ENCODE results near the gene COL27A1. TPM values are rescaled to one million over a fixed set of nuclear protein-coding genes. Genes with fewer than 3 reads are reported as not detected.

The COL27A1 gene
- total RNA-seq, 2 experiments from 2014 or later = not detected

GRCh38 chr9:114289571-114290481, 134.5 kb downstream of the COL27A1 start:
- ChIA-PET POLR2A (no interaction called here), CTCF (ENCODE audit: unreplicated experiment) (no interaction called here)
- H3K27ac ChIP-seq (ENCODE audit: low read depth, low read length, poor library complexity, severe bottlenecking) = no peak overlapping the region
- TF ChIP-seq EZH2phosphoT487 (IDR thresholded peaks at IDR 0.05; ENCODE audit: borderline replicate concordance, low read depth, low read length) = no peak
- intact Hi-C loops (cut with micrococcal nuclease; ENCODE audit: unreplicated experiment) = loop anchor here (2.0 to 5.0 kb wide), 2 partner anchors 51 to 133 kb away; partner anchors contain the start of gene COL27A1
- H3K79me2 ChIP-seq (ENCODE audit: insufficient read depth, low read depth, low read length) = no peaks in the 10 kb centered on the region
- H3K4me2 ChIP-seq (ENCODE audit: low read length) = no peak overlapping the region
- no peak for DNase-seq (ENCODE audit: low spot score)
- H4K20me1 ChIP-seq (ENCODE audit: insufficient read depth, low read length) = no peaks in the 10 kb centered on the region
- H3K4me3 ChIP-seq (ENCODE audit: low read depth, low read length, poor library complexity, severe bottlenecking) = no peak overlapping the region
- H3K36me3 ChIP-seq (ENCODE audit: insufficient read depth, low read length) = no peaks in the 10 kb centered on the region
- peaks cover 5% of the 10 kb centered on the region; the same call in 1 of the 2 replicates for H3K9me3 ChIP-seq (ENCODE audit: low read length)
- H2AFZ ChIP-seq (ENCODE audit: low read length) = no peak overlapping the region
- no peaks in the 10 kb centered on the region for H3K4me1 ChIP-seq (ENCODE audit: insufficient read depth, low read length, poor library complexity, severe bottlenecking)
- no TSS peak for BruUV-seq (replicated peaks)
- no peaks in the 10 kb centered on the region for H3K9me2 ChIP-seq (ENCODE audit: insufficient read depth, low read length)

DNA sequence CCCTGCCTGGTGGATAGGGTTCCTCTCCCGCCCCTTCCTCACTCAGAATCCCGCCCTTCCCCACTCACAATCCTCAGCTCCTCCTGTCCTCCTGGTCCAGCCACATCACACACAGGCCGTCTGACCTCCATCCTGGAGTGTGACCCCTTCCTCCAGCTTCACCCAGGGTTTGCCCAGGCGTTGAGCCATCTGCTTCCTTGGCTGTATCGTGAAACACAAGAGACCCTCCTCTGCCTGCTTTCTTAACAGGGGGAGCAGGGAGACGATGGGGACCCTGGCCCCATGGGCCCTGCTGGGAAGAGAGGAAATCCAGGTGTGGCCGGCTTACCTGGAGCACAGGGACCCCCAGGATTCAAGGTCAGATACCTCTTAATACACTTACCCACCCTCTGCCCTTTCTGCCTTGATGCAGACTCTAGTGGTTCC, 135.2 kb downstream of the COL27A1 start:
- no peak overlapping the region for H3K4me2 ChIP-seq (ENCODE audit: low read length)
- DNase-seq (ENCODE audit: low spot score) = no peak
- POLR2A ChIA-PET = no interaction called here

More for the DNA sequence above, 135.2 kb downstream of the COL27A1 start:
- Histone ChIP-seq H3K4me3 (ENCODE audit: low read depth, low read length, poor library complexity, severe bottlenecking) (no peak overlapping the region), H2AFZ (ENCODE audit: low read length) (no peak overlapping the region), H4K20me1 (ENCODE audit: insufficient read depth, low read length) (no peaks in the 10 kb centered on the region), H3K79me2 (ENCODE audit: insufficient read depth, low read depth, low read length) (no peaks in the 10 kb centered on the region), H3K27ac (ENCODE audit: low read depth, low read length, poor library complexity, severe bottlenecking) (no peak overlapping the region), H3K4me1 (ENCODE audit: insufficient read depth, low read length, poor library complexity, severe bottlenecking) (no peaks in the 10 kb centered on the region), H3K9me3 (ENCODE audit: low read length) (peaks cover 12% of the 10 kb centered on the region; the same call in 1 of the 2 replicates), H3K36me3 (ENCODE audit: insufficient read depth, low read length) (no peaks in the 10 kb centered on the region), H3K9me2 (ENCODE audit: insufficient read depth, low read length) (no peaks in the 10 kb centered on the region)
- intact Hi-C loops (cut with micrococcal nuclease; ENCODE audit: unreplicated experiment) = loop anchor here (2.0 to 5.0 kb wide), 2 partner anchors 52 to 133 kb away; partner anchors contain the start of gene COL27A1
- TF ChIP-seq EZH2phosphoT487 (IDR thresholded peaks at IDR 0.05; ENCODE audit: borderline replicate concordance, low read depth, low read length) (no peak), CTCF (conservative IDR thresholded peaks at IDR 0.05; ENCODE audit: low read length) (no peak)
- CTCF ChIA-PET (ENCODE audit: unreplicated experiment) = interaction anchor here (0.6 to 1.2 kb wide), 3 partner anchors 103 to 208 kb away, joined by 4 to 5 read pairs (median 4); no protein-coding TSS in a partner anchor
- BruUV-seq (replicated peaks) = no TSS peak
